PC-9 (cell line): ENCODE data around the gene SPIRE2. TPM values are rescaled to one million over a fixed set of nuclear protein-coding genes. Genes with fewer than 3 reads are reported as not detected.
A peak's percentile ranks its signal among the peaks of the same experiment; 100 is the strongest.

Experiments used
- BruUV-seq: library from RNA; stranded (reverse); fragments of 400-500 nt; replicated peaks from 2 replicates; lab custom pipeline; 2021; lab: Mats Ljungman, UMichigan
- CTCF ChIA-PET: fragments of 300-600 bp; sonication (Branson Sonifier 250); formaldehyde crosslinking; loops from one replicate; lab custom pipeline; 2022; ENCODE audit warnings: antibody characterized with exemption; lab: Charles Lee
- POLR2A ChIA-PET: fragments of 300-600 bp; sonication (Branson Sonifier 250); formaldehyde crosslinking; loops from one replicate; lab custom pipeline; 2022; ENCODE audit warnings: antibody characterized with exemption; ENCODE audit not compliant: unreplicated experiment; lab: Charles Lee
- DNase-seq, 2 experiments: peaks; one replicate each; pipeline versions ENCODE4 v3.0.0 to v3.0.0-alpha.2; 2015 to 2022; ENCODE audit warnings: mixed read lengths in 1 of 2
- H2AFZ ChIP-seq: fragments of 200-600 bp; sonication (generic); 2 replicates; pipeline ENCODE4 v1.8.1; 2017; ENCODE audit warnings: antibody characterized with exemption
- H3F3A ChIP-seq: fragments of 200-600 bp; sonication (generic); 2 replicates; pipeline ENCODE4 v1.8.1; 2017; ENCODE audit warnings: antibody characterized with exemption, mild to moderate bottlenecking, low read depth; ENCODE audit not compliant: insufficient read depth
- H3K27ac ChIP-seq: fragments of 200-600 bp; sonication (generic); 2 replicates; pipeline ENCODE4 v1.6.1; 2016; ENCODE audit warnings: mixed run types
- H3K27me3 ChIP-seq: fragments of 200-600 bp; sonication (generic); 2 replicates; pipeline ENCODE4 v1.6.1; 2016; ENCODE audit warnings: low read depth, mixed run types; ENCODE audit not compliant: insufficient read depth
- H3K36me3 ChIP-seq: fragments of 200-600 bp; sonication (generic); 2 replicates; pipeline ENCODE4 v1.6.1; 2016; ENCODE audit warnings: low read depth, mixed run types
- H3K4me1 ChIP-seq: fragments of 200-600 bp; sonication (generic); replicated peaks from 2 replicates; pipeline ENCODE4 v1.6.1; 2016; ENCODE audit warnings: mixed run types; ENCODE audit not compliant: insufficient read depth
- H3K4me2 ChIP-seq: fragments of 200-600 bp; sonication (generic); 2 replicates; pipeline ENCODE4 v1.6.1; 2017; ENCODE audit warnings: mixed run types
- H3K4me3 ChIP-seq: fragments of 200-600 bp; sonication (generic); 2 replicates; pipeline ENCODE4 v1.6.1; 2016; ENCODE audit warnings: mixed run types
- H3K79me2 ChIP-seq: fragments of 200-600 bp; sonication (generic); 2 replicates; pipeline ENCODE4 v1.6.1; 2017; ENCODE audit warnings: low read depth, mixed run types
- H3K9me2 ChIP-seq: fragments of 200-600 bp; sonication (generic); 2 replicates; pipeline ENCODE4 v1.8.1; 2017; ENCODE audit warnings: mild to moderate bottlenecking; ENCODE audit not compliant: insufficient read depth
- H3K9me3 ChIP-seq: fragments of 200-600 bp; sonication (generic); 2 replicates; pipeline ENCODE4 v1.8.1; 2016; ENCODE audit warnings: low read depth; ENCODE audit not compliant: insufficient read depth
- H4K20me1 ChIP-seq: fragments of 200-600 bp; sonication (generic); 2 replicates; pipeline ENCODE4 v1.8.1; 2017; ENCODE audit not compliant: insufficient read depth
- CTCF ChIP-seq: fragments of 200-600 bp; sonication (generic); conservative IDR thresholded peaks from 2 replicates; pipeline ENCODE4 v1.6.1; 2017; ENCODE audit warnings: mixed run types, antibody characterized with exemption, mild to moderate bottlenecking, moderate library complexity
- EZH2 ChIP-seq: fragments of 200-600 bp; sonication (generic); IDR thresholded peaks from 2 replicates; pipeline ENCODE4 v1.8.0; 2017; ENCODE audit warnings: antibody characterized with exemption, low read depth
- intact Hi-C: fragments of 100-400 bp; cut with micrococcal nuclease; formaldehyde crosslinking; loops from one replicate; pipeline ENCODE4 v1.10.0; 2022; ENCODE audit not compliant: unreplicated experiment
- total RNA-seq: library from RNA; stranded (reverse); gene quantifications from 2 replicates; pipeline ENCODE4 v1.2.3, GENCODE V29; 2021

SPIRE2 gene
- total RNA-seq, 1 experiment from 2014 or later, result 34.5 TPM

- H2AFZ ChIP-seq, result no peak overlapping the region
- H3K27ac ChIP-seq, result no peak overlapping the region
- no peaks in the 10 kb centered on the region; the same call in 1 of the 2 replicates for H4K20me1 ChIP-seq
- peaks cover 31% of the 10 kb centered on the region; the same call in 1 of the 2 replicates for H3F3A ChIP-seq
- H3K9me2 ChIP-seq, result no peaks in the 10 kb centered on the region
- ChIA-PET POLR2A (no interaction called here), CTCF (no interaction called here)
- no peaks in the 10 kb centered on the region for H3K27me3 ChIP-seq
- DNase-seq, result no peak
- intact Hi-C loops, result loop anchor here (5.0 kb wide), 1 partner anchor 107 kb away; no protein-coding TSS in a partner anchor
- H3K4me3 ChIP-seq, result no peak overlapping the region
- H3K4me1 ChIP-seq, result peaks cover 16% of the 10 kb centered on the region
- no peaks in the 10 kb centered on the region for H3K9me3 ChIP-seq
- no peaks in the 10 kb centered on the region for H3K79me2 ChIP-seq
- TF ChIP-seq EZH2 (no peak), CTCF (no peak)
- H3K36me3 ChIP-seq, result 0 out of 2 replicates have a peak, but pooled peaks cover 1% of the 10 kb centered on the region
- no peak overlapping the region for H3K4me2 ChIP-seq
- no TSS peak for BruUV-seq
These were observed 87.3 kb downstream of the SPIRE2 start for GRCh38 chr16:89915303-89916232.

DNA sequence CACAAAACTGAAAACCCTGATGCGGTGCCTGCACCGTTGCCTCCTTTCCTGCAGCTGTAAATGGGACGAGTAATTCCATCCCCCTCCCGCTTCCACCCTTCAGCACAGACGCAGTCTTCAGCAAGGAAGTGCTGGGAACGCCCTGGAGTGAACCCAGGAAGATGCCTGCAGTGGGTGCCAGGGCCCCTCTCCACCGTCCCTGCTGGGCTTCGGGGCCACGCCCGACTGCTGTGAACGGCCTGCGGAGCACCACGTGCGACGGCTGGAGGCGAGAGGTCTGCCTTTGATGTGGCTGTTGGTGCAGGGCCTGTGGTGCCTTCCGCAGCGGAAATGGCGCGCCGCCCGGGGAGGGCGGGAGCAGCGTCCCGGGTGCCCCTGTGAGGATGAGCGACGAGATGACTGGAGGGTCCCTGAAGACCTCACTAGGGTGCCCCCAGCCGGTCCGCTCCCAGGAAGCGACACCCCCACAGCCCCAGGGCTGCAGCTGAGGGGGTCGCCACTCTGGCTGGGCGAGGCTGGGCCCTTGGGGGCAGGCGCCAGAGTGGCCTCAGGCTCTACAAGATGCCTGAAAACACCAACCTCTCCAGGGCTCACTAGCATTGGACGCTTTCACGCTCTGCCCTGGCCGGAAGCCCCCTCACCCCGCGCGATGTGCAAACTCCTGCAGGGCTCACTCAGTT, 89.6 kb downstream of the SPIRE2 start:
- Histone ChIP-seq H2AFZ (no peak overlapping the region), H3K27ac (no peak overlapping the region), H3K4me3 (no peak overlapping the region; the same call in 1 of the 2 replicates), H4K20me1 (no peaks in the 10 kb centered on the region), H3K4me2 (peak overlapping the region; percentile 72), H3F3A (peaks cover 34% of the 10 kb centered on the region; the same call in 1 of the 2 replicates), H3K79me2 (no peaks in the 10 kb centered on the region), H3K27me3 (no peaks in the 10 kb centered on the region), H3K36me3 (no peaks in the 10 kb centered on the region), H3K4me1 (peaks cover 36% of the 10 kb centered on the region), H3K9me3 (no peaks in the 10 kb centered on the region), H3K9me2 (no peaks in the 10 kb centered on the region)
- ChIA-PET CTCF (no interaction called here), POLR2A (interaction anchor here (0.6 kb wide), 1 partner anchor 33 kb away, joined by 3 read pairs; no protein-coding TSS in a partner anchor)
- BruUV-seq, result no TSS peak
- intact Hi-C loops, result loop anchor here (5.0 kb wide), 1 partner anchor 104 kb away; no protein-coding TSS in a partner anchor
- TF ChIP-seq CTCF, result no peak
- no peak for TF ChIP-seq EZH2
- peak; percentile 86 to 97 for DNase-seq
